T-helper 2 cell (primary cell): ENCODE measurements around the gene MITF.

Source experiments
- DNase-seq, 5 experiments: peaks; one replicate each; pipeline versions ENCODE4 v3.0.0 to v3.0.0-alpha.2; 2012 to 2022

MITF gene

GRCh38 chr3:69842351-69842750 lies 103.1 kb downstream of the MITF start:
- no peak for DNase-seq

GRCh38 chr3:69842789-69843188 lies 103.5 kb downstream of the MITF start:
- no peak for DNase-seq

- no peak for DNase-seq
These were observed 105.4 kb downstream of the MITF start for GRCh38 chr3:69844706-69845105.

- DNase-seq = no peak
These were observed 108.0 kb downstream of the MITF start for GRCh38 chr3:69847303-69847702.

GRCh38 chr3:69848113-69848512 lies 108.8 kb downstream of the MITF start:
- no peak for DNase-seq

GRCh38 chr3:69850849-69851248 lies 111.6 kb downstream of the MITF start:
- no peak for DNase-seq

GRCh38 chr3:69853027-69853426 lies 113.8 kb downstream of the MITF start:
- no peak for DNase-seq

GRCh38 chr3:69855436-69856162 lies 116.3 kb downstream of the MITF start:
- DNase-seq = no peak

GRCh38 chr3:69856965-69857705 lies 117.9 kb downstream of the MITF start:
- no peak for DNase-seq

GRCh38 chr3:69861556-69861955 lies 122.3 kb downstream of the MITF start:
- DNase-seq = no peak

GRCh38 chr3:69864141-69864540 lies 124.9 kb downstream of the MITF start:
- no peak for DNase-seq

- no peak for DNase-seq
These were observed 125.5 kb downstream of the MITF start for GRCh38 chr3:69864766-69865165.

- DNase-seq = no peak
These were observed 126.8 kb downstream of the MITF start for GRCh38 chr3:69865925-69866679.

GRCh38 chr3:69866988-69867720 lies 127.9 kb downstream of the MITF start:
- no peak for DNase-seq

- DNase-seq = no peak
These were observed 128.8 kb downstream of the MITF start for GRCh38 chr3:69867941-69868505.

GRCh38 chr3:69868841-69869420 lies 129.7 kb downstream of the MITF start:
- DNase-seq = no peak

GRCh38 chr3:69869643-69870042 lies 130.4 kb downstream of the MITF start:
- DNase-seq = no peak

- no peak for DNase-seq
These were observed 132.0 kb downstream of the MITF start for GRCh38 chr3:69871251-69871650.

GRCh38 chr3:69871868-69872267 lies 132.6 kb downstream of the MITF start:
- no peak for DNase-seq

- no peak for DNase-seq
These were observed 133.6 kb downstream of the MITF start for GRCh38 chr3:69872783-69873378.

- DNase-seq = no peak
These were observed 136.8 kb downstream of the MITF start for GRCh38 chr3:69876073-69876472.

GRCh38 chr3:69878254-69878653 lies 139.0 kb downstream of the MITF start:
- DNase-seq = no peak
